Measurements from ENCODE around the gene THUMPD3.

The THUMPD3 gene

DNA sequence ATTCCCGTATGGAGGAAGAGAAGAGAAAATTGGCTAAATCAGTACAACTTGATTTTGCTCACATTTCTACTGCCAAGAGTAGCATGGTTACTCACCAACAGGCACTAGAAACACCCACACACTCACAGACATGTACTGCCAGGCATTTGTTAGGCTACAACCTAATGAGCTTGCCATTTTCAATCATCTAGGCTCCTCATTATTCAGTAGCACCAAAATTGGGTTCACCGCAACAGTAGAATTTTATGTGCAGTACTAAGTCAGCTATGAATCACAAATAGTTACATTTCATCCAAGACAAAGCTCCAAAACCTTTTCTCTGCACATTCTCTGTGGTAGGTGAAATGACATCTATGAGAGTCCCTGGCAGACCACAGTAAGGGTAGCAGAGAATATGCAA, 15.0 kb upstream of the THUMPD3 start:
- H3K4me2 ChIP-seq (ENCODE audit: low read length): no peak overlapping the region
- H3K9ac ChIP-seq (ENCODE audit: low read length): no peak overlapping the region
- H3K36me3 ChIP-seq (ENCODE audit: control insufficient read depth in 1 of 2, insufficient read depth in 2 of 2, low read length in 2 of 2): no peaks in the 10 kb centered on the region
- no peak overlapping the region for H2AK5ac ChIP-seq (ENCODE audit: low read length)
- no peak overlapping the region for H4K8ac ChIP-seq (ENCODE audit: low read depth, low read length)
- no peak overlapping the region for H3K18ac ChIP-seq (ENCODE audit: low read length)
- no peak overlapping the region for H4K12ac ChIP-seq (ENCODE audit: low read depth, low read length)
- H3K14ac ChIP-seq (ENCODE audit: low read length): no peak overlapping the region
- peaks cover 16 to 30% of the 10 kb centered on the region in 2 experiments for H3K4me1 ChIP-seq (ENCODE audit: control insufficient read depth in 1 of 2, insufficient read depth in 2 of 2, low read length in 2 of 2)
- no peak overlapping the region for H3K4me3 ChIP-seq (ENCODE audit: low read depth, low read length)
- no peak overlapping the region for H4K91ac ChIP-seq (ENCODE audit: low read depth, low read length)
- H2BK5ac ChIP-seq (ENCODE audit: low read depth, low read length, poor library complexity): no peak overlapping the region
- no peaks in the 10 kb centered on the region for H3K27me3 ChIP-seq (ENCODE audit: insufficient read depth, low read length)
- H3K23ac ChIP-seq (ENCODE audit: low read length): no peak overlapping the region
- WGBS (ENCODE audit: extremely low coverage, insufficient coverage, insufficient read length): no CpG with 5 or more reads among the region's 2 CpGs
- peaks cover 18% of the 10 kb centered on the region for H3K79me1 ChIP-seq (ENCODE audit: low read length)
- DNase-seq: no peak
- no peaks in the 10 kb centered on the region for H3K79me2 ChIP-seq (ENCODE audit: control insufficient read depth, insufficient read depth, low read length, poor library complexity)
- H3K27ac ChIP-seq (ENCODE audit: low read depth, low read length): no peak overlapping the region
- no peak overlapping the region for H2BK120ac ChIP-seq (ENCODE audit: insufficient read depth, low read length, poor library complexity)
- peaks cover 5% of the 10 kb centered on the region for H3K9me3 ChIP-seq (ENCODE audit: insufficient read depth, low read depth, low read length)
- H2AFZ ChIP-seq (ENCODE audit: insufficient read depth, low read length, poor library complexity): no peak overlapping the region
- no peak overlapping the region for H2BK12ac ChIP-seq (ENCODE audit: low read length)
- no peak overlapping the region for H3K4ac ChIP-seq (ENCODE audit: low read depth, low read length)

DNA sequence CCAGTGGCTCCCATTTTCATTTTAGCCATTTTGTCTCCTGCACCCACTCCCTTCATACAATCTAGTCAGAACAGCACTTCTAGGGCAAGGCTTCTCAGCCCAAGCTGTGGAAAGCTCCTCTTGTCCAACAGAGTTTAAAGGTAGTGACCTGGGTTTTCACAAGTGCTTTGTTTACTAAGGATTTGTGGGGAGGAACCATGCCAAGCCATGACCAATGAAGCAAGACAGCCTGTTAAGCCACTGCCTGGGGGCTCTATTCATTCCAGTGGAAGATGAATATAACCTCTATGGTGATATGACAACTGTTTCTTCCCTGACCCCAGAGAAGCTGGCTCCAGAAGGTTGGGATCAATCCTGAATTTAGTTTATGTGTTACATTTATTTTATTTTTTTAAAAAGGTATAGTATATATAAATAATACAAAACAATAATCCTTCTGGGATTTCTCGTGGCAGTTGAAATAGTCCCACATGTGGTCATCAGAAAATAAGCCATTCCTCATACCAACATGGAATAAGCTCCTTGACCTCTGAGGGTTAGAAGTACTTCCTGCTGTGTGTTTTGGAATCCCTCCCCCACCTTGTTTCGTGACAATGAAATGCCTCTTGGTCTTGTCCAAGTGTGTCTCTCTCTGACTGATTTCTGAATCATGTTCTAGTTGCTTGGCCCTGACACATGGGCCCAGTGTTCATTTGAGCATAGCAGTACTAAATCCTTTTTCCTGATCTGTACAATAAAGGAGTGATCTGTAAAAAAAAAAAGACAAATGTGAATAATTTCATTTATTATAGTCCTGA, 13.3 kb upstream of the THUMPD3 start:
- Histone ChIP-seq H3K14ac (ENCODE audit: low read length) (peak overlapping the region; percentile 33), H3K36me3 (ENCODE audit: control insufficient read depth in 1 of 2, insufficient read depth in 2 of 2, low read length in 2 of 2) (no peaks in the 10 kb centered on the region), H3K9me3 (ENCODE audit: insufficient read depth, low read depth, low read length) (peaks cover 5% of the 10 kb centered on the region), H2BK5ac (ENCODE audit: low read depth, low read length, poor library complexity) (peak overlapping the region; percentile 10), H4K12ac (ENCODE audit: low read depth, low read length) (no peak overlapping the region), H3K27ac (ENCODE audit: low read depth, low read length) (peak overlapping the region; percentile 32), H3K4me1 (ENCODE audit: control insufficient read depth in 1 of 2, insufficient read depth in 2 of 2, low read length in 2 of 2) (peaks cover 17 to 31% of the 10 kb centered on the region in 2 experiments), H2AFZ (ENCODE audit: insufficient read depth, low read length, poor library complexity) (no peak overlapping the region), H3K27me3 (ENCODE audit: insufficient read depth, low read length) (no peaks in the 10 kb centered on the region), H4K8ac (ENCODE audit: low read depth, low read length) (no peak overlapping the region), H2AK5ac (ENCODE audit: low read length) (peak overlapping the region; percentile 34), H3K18ac (ENCODE audit: low read length) (no peak overlapping the region), H3K79me2 (ENCODE audit: control insufficient read depth, insufficient read depth, low read length, poor library complexity) (no peaks in the 10 kb centered on the region), H3K4me2 (ENCODE audit: low read length) (no peak overlapping the region), H2BK12ac (ENCODE audit: low read length) (peak overlapping the region; percentile 55), H3K23ac (ENCODE audit: low read length) (no peak overlapping the region), H3K4ac (ENCODE audit: low read depth, low read length) (no peak overlapping the region), H3K4me3 (ENCODE audit: low read depth, low read length) (no peak overlapping the region), H4K91ac (ENCODE audit: low read depth, low read length) (peak overlapping the region; percentile 37), H3K9ac (ENCODE audit: low read length) (no peak overlapping the region), H2BK120ac (ENCODE audit: insufficient read depth, low read length, poor library complexity) (peak overlapping the region; percentile 21), H3K79me1 (ENCODE audit: low read length) (peaks cover 20% of the 10 kb centered on the region)
- no CpG with 5 or more reads among the region's 2 CpGs for WGBS (ENCODE audit: extremely low coverage, insufficient coverage, insufficient read length)
- peak in 1 of 2 donors; percentile 12 for DNase-seq

DNA sequence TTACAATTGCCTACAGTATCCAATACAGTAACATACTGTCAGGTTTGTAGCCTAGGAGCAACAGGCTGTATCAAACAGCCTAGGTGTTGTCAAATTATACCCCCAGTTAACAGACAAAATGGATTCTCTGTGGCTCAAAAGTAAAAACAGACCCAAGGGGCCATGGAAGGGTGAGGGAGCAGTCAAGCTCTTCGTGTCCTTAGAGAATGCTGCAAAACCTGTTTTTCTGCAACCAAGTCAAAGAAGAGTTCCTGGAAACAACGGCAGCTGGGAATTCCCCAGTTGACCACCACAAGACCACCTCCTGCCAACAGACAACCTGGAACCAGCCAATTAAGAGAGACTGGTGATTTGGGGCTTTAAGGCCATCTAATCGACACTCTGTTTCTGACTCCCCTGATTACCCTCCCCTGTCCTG, 11.1 kb upstream of the THUMPD3 start:
- H4K8ac ChIP-seq (ENCODE audit: low read depth, low read length): no peak overlapping the region
- DNase-seq: peak; percentile 26 to 71
- no peak overlapping the region for H4K91ac ChIP-seq (ENCODE audit: low read depth, low read length)
- peak overlapping the region; percentile 64 for H2BK120ac ChIP-seq (ENCODE audit: insufficient read depth, low read length, poor library complexity)
- peaks cover 5% of the 10 kb centered on the region for H3K9me3 ChIP-seq (ENCODE audit: insufficient read depth, low read depth, low read length)
- peak overlapping the region; percentile 38 for H3K4me2 ChIP-seq (ENCODE audit: low read length)
- no peak overlapping the region for H3K23ac ChIP-seq (ENCODE audit: low read length)
- WGBS (ENCODE audit: extremely low coverage, insufficient coverage, insufficient read length): no CpG with 5 or more reads among the region's 3 CpGs
- H2BK12ac ChIP-seq (ENCODE audit: low read length): no peak overlapping the region
- no peaks in the 10 kb centered on the region for H3K79me2 ChIP-seq (ENCODE audit: control insufficient read depth, insufficient read depth, low read length, poor library complexity)
- no peaks in the 10 kb centered on the region for H3K27me3 ChIP-seq (ENCODE audit: insufficient read depth, low read length)
- H3K4me3 ChIP-seq (ENCODE audit: low read depth, low read length): no peak overlapping the region
- H2AFZ ChIP-seq (ENCODE audit: insufficient read depth, low read length, poor library complexity): no peak overlapping the region
- no peak overlapping the region for H3K14ac ChIP-seq (ENCODE audit: low read length)
- peaks cover 20% of the 10 kb centered on the region for H3K79me1 ChIP-seq (ENCODE audit: low read length)
- H2AK5ac ChIP-seq (ENCODE audit: low read length): no peak overlapping the region
- H3K18ac ChIP-seq (ENCODE audit: low read length): no peak overlapping the region
- H3K4ac ChIP-seq (ENCODE audit: low read depth, low read length): no peak overlapping the region
- peak overlapping the region; percentile 50 for H2BK5ac ChIP-seq (ENCODE audit: low read depth, low read length, poor library complexity)
- H4K12ac ChIP-seq (ENCODE audit: low read depth, low read length): no peak overlapping the region
- H3K36me3 ChIP-seq (ENCODE audit: control insufficient read depth in 1 of 2, insufficient read depth in 2 of 2, low read length in 2 of 2): no peaks in the 10 kb centered on the region
- H3K9ac ChIP-seq (ENCODE audit: low read length): no peak overlapping the region
- peak overlapping the region; percentile 80 for H3K27ac ChIP-seq (ENCODE audit: low read depth, low read length)
- H3K4me1 ChIP-seq (ENCODE audit: control insufficient read depth in 1 of 2, insufficient read depth in 2 of 2, low read length in 2 of 2): peaks cover 13 to 25% of the 10 kb centered on the region in 2 experiments

DNA sequence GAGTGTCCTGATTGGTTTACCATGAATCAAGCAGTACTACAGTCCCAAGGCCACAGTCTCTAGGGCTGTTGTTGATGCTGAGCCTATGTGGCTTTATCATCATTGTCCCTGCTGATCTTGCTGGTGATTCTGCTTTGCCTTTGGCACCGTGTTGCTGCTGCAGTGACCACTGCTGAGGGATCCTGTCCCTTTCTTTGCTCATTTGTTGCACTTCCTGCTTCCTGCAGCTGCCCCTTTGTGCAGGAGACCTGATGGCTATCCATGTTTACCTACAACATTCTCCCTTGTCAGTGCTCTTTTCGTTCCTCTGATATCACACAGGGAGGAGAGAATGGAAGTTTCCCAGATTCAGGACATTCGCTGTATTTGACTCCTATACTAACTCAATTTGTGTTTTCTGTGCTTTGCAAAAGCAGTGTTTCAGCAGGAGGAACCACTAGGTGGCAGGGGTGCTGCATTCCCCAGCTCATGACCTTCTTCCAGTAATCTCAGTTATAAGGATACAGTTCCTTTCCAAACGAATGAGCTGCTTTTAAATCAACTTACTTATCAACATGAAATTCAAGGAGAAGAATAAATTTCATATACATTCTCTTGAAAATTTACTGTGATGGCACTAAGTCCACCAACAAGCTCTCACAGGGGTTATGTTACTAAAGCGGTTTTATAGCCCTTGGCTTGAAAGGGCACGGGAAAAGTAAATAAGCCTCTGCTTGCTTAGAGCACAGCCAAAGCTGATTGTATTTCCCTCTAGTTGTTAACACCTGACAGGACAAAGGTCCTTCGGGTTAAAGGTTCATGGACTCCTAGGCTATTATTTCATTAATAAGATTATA, 9.7 kb upstream of the THUMPD3 start:
- H2AK5ac ChIP-seq (ENCODE audit: low read length): no peak overlapping the region
- H4K12ac ChIP-seq (ENCODE audit: low read depth, low read length): no peak overlapping the region
- H4K8ac ChIP-seq (ENCODE audit: low read depth, low read length): peak overlapping the region; percentile 78
- H3K27ac ChIP-seq (ENCODE audit: low read depth, low read length): peak overlapping the region; percentile 80
- no peak overlapping the region for H2AFZ ChIP-seq (ENCODE audit: insufficient read depth, low read length, poor library complexity)
- H3K4me1 ChIP-seq (ENCODE audit: control insufficient read depth in 1 of 2, insufficient read depth in 2 of 2, low read length in 2 of 2): peaks cover 13 to 25% of the 10 kb centered on the region in 2 experiments
- peak overlapping the region; percentile 9 for H2BK12ac ChIP-seq (ENCODE audit: low read length)
- peak overlapping the region; percentile 0 for H3K4me2 ChIP-seq (ENCODE audit: low read length)
- no peak overlapping the region for H3K9ac ChIP-seq (ENCODE audit: low read length)
- no peaks in the 10 kb centered on the region for H3K27me3 ChIP-seq (ENCODE audit: insufficient read depth, low read length)
- H3K36me3 ChIP-seq (ENCODE audit: control insufficient read depth in 1 of 2, insufficient read depth in 2 of 2, low read length in 2 of 2): no peaks in the 10 kb centered on the region
- peak; percentile 58 to 71 for DNase-seq
- H3K9me3 ChIP-seq (ENCODE audit: insufficient read depth, low read depth, low read length): peaks cover 5% of the 10 kb centered on the region
- H3K4ac ChIP-seq (ENCODE audit: low read depth, low read length): peak overlapping the region; percentile 1
- peak overlapping the region; percentile 51 for H3K14ac ChIP-seq (ENCODE audit: low read length)
- peak overlapping the region; percentile 5 for H2BK5ac ChIP-seq (ENCODE audit: low read depth, low read length, poor library complexity)
- peaks cover 20% of the 10 kb centered on the region for H3K79me1 ChIP-seq (ENCODE audit: low read length)
- no CpG with 5 or more reads among the region's 7 CpGs for WGBS (ENCODE audit: extremely low coverage, insufficient coverage, insufficient read length)
- H3K4me3 ChIP-seq (ENCODE audit: low read depth, low read length): no peak overlapping the region
- H4K91ac ChIP-seq (ENCODE audit: low read depth, low read length): peak overlapping the region; percentile 67
- peak overlapping the region; percentile 1 for H3K18ac ChIP-seq (ENCODE audit: low read length)
- H3K79me2 ChIP-seq (ENCODE audit: control insufficient read depth, insufficient read depth, low read length, poor library complexity): no peaks in the 10 kb centered on the region
- H3K23ac ChIP-seq (ENCODE audit: low read length): no peak overlapping the region
- peak overlapping the region; percentile 65 for H2BK120ac ChIP-seq (ENCODE audit: insufficient read depth, low read length, poor library complexity)
